AG10803 (cell line): ENCODE data around the gene RHEB.

Experiments used
- DNase-seq: peaks from one replicate; pipeline ENCODE4 v3.0.0; 2010; ENCODE audit warnings: low read depth
- H3K4me3 ChIP-seq: 2 replicates; pipeline ENCODE4 v1.5.1; 2011; ENCODE audit warnings: mild to moderate bottlenecking, low read length, control low read depth
- CTCF ChIP-seq: conservative IDR thresholded peaks from 2 replicates; pipeline ENCODE4 v1.5.1; 2011; ENCODE audit warnings: mild to moderate bottlenecking, low read length, control low read depth, inconsistent platforms

RHEB gene

DNA sequence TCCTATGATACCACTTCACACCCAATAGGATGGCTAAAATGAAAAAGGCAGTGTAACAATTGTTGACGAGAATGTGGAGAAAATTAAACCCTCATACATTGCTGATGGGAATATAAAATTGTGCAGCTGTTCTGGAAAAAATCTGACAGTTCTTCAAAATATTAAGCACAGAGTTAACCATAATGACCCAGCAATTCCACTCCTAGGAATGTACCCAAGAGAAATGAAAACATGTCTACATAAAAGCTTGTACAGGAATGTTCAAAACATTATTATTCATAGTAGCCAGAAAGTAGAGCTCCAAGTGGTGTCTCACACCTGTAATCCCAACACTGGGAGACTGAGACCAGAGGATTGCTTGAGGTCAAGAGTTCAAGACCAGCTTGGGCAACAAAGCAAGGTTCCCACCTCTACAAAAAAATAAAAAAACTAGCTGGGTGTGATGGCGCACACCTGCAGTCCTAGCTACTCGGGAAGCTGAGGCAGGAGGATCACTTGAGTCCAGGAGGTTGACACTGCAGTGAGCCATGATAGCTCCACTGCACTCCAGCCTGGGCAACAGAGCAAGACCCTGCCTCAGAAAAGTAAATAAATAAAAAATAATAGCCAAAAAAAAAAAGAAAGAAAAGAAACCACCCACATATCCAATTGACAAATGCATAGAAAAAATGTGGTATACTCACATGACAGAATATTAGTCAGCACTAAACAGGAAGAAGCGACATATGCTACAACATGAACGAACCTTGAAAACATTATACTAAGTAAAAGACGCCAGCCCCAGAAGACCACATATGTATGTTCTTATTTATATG, 5.0 kb downstream of the RHEB start:
- no peak for TF ChIP-seq CTCF
- DNase-seq: no peak

DNA sequence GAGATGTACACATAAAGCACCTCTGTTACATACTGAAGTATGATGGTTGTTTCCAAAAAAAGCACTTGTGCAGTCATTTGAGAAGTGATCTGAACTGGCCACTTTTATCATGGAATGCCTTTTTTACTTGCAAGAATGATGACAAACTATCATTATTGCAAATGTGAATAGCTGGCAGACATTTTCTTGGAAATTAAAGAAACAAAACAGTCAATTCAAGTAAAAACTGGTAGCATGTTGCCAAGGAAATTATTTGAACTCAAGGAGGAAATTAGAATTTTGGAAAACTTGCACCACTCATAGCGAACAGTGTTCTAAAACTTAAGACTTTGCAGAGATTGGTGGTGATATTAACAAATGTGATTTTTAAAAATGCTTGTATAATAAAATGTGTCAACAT, 6.6 kb downstream of the RHEB start:
- no peak for DNase-seq
- no peak overlapping the region for H3K4me3 ChIP-seq
- no peak for TF ChIP-seq CTCF

More for the DNA sequence above, 5.0 kb downstream of the RHEB start:
- no peak overlapping the region for H3K4me3 ChIP-seq

DNA sequence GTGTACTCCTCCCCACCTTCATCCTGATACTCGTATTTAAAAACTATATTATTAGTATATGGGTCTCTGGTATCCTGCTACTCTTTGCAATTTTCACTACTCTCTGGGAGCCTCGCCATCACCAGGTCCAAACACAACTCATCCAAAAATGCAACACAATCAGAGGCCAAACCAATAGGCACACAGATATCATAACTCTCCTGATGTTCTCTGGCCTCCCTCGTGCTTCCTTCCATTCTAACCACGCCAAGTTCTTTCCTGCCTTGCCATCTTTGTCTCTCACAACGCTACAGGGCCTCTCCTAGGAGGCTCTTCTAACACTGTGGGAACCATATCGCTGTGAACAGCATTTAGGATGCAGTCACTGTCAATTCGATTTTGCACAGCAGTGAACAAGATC, 7.3 kb downstream of the RHEB start:
- no peak for DNase-seq
- no peak for TF ChIP-seq CTCF
- H3K4me3 ChIP-seq: no peak overlapping the region

DNA sequence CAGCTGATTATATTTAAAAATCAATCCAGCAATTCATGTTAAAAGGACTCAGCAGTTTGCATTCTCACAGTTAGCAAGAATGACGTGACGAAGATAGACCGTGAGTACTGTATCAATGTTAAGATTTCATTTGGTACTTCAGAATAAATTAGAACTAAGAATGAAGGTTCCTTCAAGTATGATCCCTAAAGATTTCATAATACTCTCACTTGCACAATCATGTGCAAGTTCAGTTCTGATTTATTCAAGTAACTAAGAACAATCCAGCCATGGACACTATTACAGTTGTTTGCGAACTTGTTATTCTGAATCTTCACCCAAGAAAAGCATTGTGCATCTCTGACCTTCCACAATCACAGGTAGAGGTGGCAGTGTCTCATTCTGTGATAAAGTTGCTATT, 7.7 kb downstream of the RHEB start:
- H3K4me3 ChIP-seq: no peak overlapping the region
- DNase-seq: peak; percentile 50
- TF ChIP-seq CTCF: no peak

GRCh38 chr7:151511270-151511669, 8.4 kb downstream of the RHEB start:
- no peak overlapping the region for H3K4me3 ChIP-seq
- DNase-seq: no peak
- TF ChIP-seq CTCF: no peak

- TF ChIP-seq CTCF: no peak
- no peak for DNase-seq
- H3K4me3 ChIP-seq: no peak overlapping the region
Observed at GRCh38 chr7:151509670-151510333, 9.9 kb downstream of the RHEB start.

DNA sequence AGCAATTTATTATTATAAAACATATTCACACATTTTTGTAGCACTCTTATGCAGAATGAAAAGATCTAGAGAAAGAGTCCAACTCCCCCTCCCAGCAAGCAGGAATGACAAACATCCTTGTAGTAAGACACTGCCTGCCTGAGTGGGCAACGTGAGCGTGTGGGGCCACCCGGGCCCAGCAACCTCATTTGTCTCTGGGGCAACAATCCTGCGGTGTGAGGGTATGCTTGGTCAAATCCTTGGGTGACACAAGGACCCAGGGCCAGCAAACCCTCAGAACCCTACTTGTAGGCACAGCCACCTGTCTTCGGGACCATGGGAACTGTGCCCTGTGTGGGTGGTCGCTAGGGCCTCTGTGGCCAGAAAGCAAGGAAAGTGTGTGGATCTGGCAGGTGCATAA, 10.7 kb downstream of the RHEB start:
- TF ChIP-seq CTCF: no peak
- DNase-seq: no peak
- no peak overlapping the region for H3K4me3 ChIP-seq
